A673 (cell line): ENCODE data around the gene LSM10. TPM values are rescaled to one million over a fixed set of nuclear protein-coding genes. Genes with fewer than 3 reads are reported as not detected.

Experiments
- BruUV-seq: library from RNA; stranded (reverse); fragments of 400-500 nt; replicated peaks from 2 replicates; lab custom pipeline; 2021; lab: Mats Ljungman, UMichigan
- CTCF ChIA-PET: fragments of 300-600 bp; sonication (Branson Sonifier 250); formaldehyde crosslinking; loops from one replicate; lab custom pipeline; 2022; ENCODE audit warnings: antibody characterized with exemption; lab: Charles Lee
- POLR2A ChIA-PET: fragments of 300-600 bp; sonication (Branson Sonifier 250); formaldehyde crosslinking; loops from one replicate; lab custom pipeline; 2022; ENCODE audit warnings: antibody characterized with exemption; ENCODE audit not compliant: low non-redundant PET; lab: Charles Lee
- DNase-seq: peaks from one replicate; pipeline ENCODE4 v3.0.0-alpha.2; 2015; ENCODE audit warnings: low spot score
- H3K27ac ChIP-seq: fragments of 200-600 bp; sonication (generic); 2 replicates; pipeline ENCODE4 v1.5.1; 2016; ENCODE audit warnings: mixed run types, low read depth, mild to moderate bottlenecking, mixed read lengths, antibody characterized with exemption, low read length; ENCODE audit not compliant: poor library complexity, severe bottlenecking
- H3K27me3 ChIP-seq: fragments of 200-600 bp; sonication (generic); replicated peaks from 2 replicates; pipeline ENCODE4 v1.6.1; 2017; ENCODE audit warnings: mixed run types, low read depth, mild to moderate bottlenecking, mixed read lengths, antibody characterized with exemption, low read length; ENCODE audit not compliant: insufficient read depth, poor library complexity
- H3K36me3 ChIP-seq: fragments of 200-600 bp; sonication (generic); 2 replicates; pipeline ENCODE4 v1.6.1; 2016; ENCODE audit warnings: mixed run types, mild to moderate bottlenecking, mixed read lengths, antibody characterized with exemption, low read length; ENCODE audit not compliant: insufficient read depth, poor library complexity, severe bottlenecking
- H3K4me1 ChIP-seq: fragments of 200-600 bp; sonication (generic); 2 replicates; pipeline ENCODE4 v1.6.1; 2017; ENCODE audit warnings: mixed run types, mild to moderate bottlenecking, mixed read lengths, antibody characterized with exemption, low read length; ENCODE audit not compliant: insufficient read depth, poor library complexity, severe bottlenecking
- H3K4me3 ChIP-seq: fragments of 200-600 bp; sonication (generic); 2 replicates; pipeline ENCODE4 v1.5.1; 2016; ENCODE audit warnings: low read depth, mixed run types, mild to moderate bottlenecking, mixed read lengths, low read length; ENCODE audit not compliant: poor library complexity, severe bottlenecking
- H3K9me3 ChIP-seq: fragments of 200-600 bp; sonication (generic); 2 replicates; pipeline ENCODE4 v1.6.1; 2016; ENCODE audit warnings: mixed run types, low read depth, mild to moderate bottlenecking, mixed read lengths, antibody characterized with exemption, low read length; ENCODE audit not compliant: poor library complexity, severe bottlenecking
- EZH2 ChIP-seq: fragments of 200-600 bp; sonication (generic); IDR thresholded peaks from 2 replicates; pipeline ENCODE4 v1.6.1; 2017; ENCODE audit warnings: borderline replicate concordance, low read depth, mild to moderate bottlenecking, mixed read lengths, antibody characterized with exemption, low read length; ENCODE audit not compliant: poor library complexity, severe bottlenecking
- intact Hi-C: fragments of 100-400 bp; cut with micrococcal nuclease; formaldehyde crosslinking; loops from one replicate; pipeline ENCODE4 v1.10.0; 2022; ENCODE audit not compliant: unreplicated experiment
- total RNA-seq: library from RNA; stranded (reverse); gene quantifications from 2 replicates; pipeline ENCODE4 v1.2.3, GENCODE V29; 2021
- TF ChIP-seq, protein P1 (sequence below): fragments of 300-800, 200-600 bp; sonication (generic); conservative IDR thresholded peaks from 2 replicates; pipeline ENCODE4 v1.5.1; 2017; ENCODE audit warnings: low read depth, mild to moderate bottlenecking, antibody characterized with exemption, low read length, moderate library complexity, mixed read lengths

The LSM10 gene
- total RNA-seq, 1 experiment from 2014 or later, result 68.0 TPM

DNA sequence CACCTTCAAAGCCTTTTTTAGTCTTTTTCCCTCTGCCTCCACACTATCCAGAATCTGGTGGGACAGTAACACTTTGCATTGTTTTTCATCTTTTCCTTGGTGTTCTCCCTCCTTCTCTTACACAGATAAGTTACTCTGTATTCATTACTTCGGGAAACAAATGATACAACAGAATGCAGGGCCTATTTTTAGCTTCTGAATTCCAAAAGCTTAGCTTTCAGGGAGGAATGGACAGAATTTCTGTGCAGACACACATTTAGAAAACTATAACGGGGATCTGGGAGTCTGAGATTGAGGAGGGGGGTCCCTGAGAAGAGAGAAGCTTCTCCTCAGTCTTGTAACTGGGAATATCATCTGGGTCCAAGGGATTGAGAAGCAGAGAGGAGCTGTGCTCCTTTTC lies 8.4 kb downstream of the LSM10 start:
- BruUV-seq, result no TSS peak
- ChIA-PET CTCF (no interaction called here), POLR2A (interaction anchor here (0.7 kb wide), 1 partner anchor 61 kb away, joined by 6 read pairs; no protein-coding TSS in a partner anchor)
- Histone ChIP-seq H3K9me3 (no peaks in the 10 kb centered on the region), H3K4me1 (peaks cover 23% of the 10 kb centered on the region), H3K36me3 (peaks cover 42% of the 10 kb centered on the region), H3K27me3 (no peaks in the 10 kb centered on the region), H3K27ac (peak overlapping the region; percentile 100), H3K4me3 (no peak overlapping the region)
- intact Hi-C loops, result no loop called here
- no peak for DNase-seq
- TF ChIP-seq EZH2, result no peak
- TF ChIP-seq, protein P1, sequence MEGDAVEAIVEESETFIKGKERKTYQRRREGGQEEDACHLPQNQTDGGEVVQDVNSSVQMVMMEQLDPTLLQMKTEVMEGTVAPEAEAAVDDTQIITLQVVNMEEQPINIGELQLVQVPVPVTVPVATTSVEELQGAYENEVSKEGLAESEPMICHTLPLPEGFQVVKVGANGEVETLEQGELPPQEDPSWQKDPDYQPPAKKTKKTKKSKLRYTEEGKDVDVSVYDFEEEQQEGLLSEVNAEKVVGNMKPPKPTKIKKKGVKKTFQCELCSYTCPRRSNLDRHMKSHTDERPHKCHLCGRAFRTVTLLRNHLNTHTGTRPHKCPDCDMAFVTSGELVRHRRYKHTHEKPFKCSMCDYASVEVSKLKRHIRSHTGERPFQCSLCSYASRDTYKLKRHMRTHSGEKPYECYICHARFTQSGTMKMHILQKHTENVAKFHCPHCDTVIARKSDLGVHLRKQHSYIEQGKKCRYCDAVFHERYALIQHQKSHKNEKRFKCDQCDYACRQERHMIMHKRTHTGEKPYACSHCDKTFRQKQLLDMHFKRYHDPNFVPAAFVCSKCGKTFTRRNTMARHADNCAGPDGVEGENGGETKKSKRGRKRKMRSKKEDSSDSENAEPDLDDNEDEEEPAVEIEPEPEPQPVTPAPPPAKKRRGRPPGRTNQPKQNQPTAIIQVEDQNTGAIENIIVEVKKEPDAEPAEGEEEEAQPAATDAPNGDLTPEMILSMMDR, result no peak

DNA sequence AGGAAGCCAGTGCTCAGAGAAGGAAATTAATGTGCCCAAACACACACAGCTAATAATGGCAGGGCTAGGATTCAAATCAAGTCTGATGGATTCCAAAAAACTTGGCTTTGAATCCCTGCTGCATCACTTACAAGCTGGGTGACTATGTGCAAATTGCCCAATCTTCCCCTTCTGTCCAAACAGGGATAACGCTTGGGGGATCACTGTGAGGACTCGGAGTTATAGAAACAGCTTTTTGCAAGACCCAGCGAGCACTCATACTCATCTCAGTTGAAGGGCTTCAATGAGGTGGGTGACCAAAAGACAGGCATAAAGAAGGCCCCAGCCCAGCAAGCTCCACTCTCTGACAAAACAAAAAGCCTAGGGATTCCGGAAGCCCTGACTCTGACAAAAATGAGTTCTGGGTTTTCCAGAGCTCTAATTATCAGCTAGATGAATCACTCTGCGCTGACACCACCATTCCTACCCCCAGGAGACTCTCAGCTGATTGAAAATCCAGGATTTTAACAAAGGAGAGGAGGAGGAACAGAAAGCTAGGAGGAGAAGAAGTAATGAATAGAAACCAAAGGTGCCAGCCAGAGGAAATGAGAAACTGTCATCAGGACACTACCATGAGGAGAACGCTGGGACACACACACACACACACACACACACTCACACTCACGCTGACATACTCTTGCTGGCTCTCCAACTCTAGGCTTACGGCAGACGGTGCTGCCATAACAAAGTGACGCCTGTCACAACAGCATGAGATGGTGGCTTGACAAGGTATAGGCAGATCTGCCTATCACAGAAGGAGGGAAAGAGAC lies 10.4 kb downstream of the LSM10 start:
- no peaks in the 10 kb centered on the region for H3K9me3 ChIP-seq
- POLR2A ChIA-PET, result interaction anchor here (0.6 to 2.1 kb wide), 3 partner anchors 11 to 110 kb away, joined by 4 to 16 read pairs (median 4); partner anchors contain the start of genes LSM10 and OSCP1
- peaks cover 34% of the 10 kb centered on the region for H3K4me1 ChIP-seq
- no peaks in the 10 kb centered on the region for H3K27me3 ChIP-seq
- peak overlapping the region; percentile 88 for H3K4me3 ChIP-seq
- BruUV-seq, result no TSS peak
- no peak for TF ChIP-seq EZH2
- peak; percentile 81 for DNase-seq
- intact Hi-C loops, result no loop called here
- H3K27ac ChIP-seq, result peak overlapping the region; percentile 100
- peaks cover 25% of the 10 kb centered on the region for H3K36me3 ChIP-seq
- CTCF ChIA-PET, result interaction anchor here (1.3 kb wide), 2 partner anchors 21 to 87 kb away, joined by 3 read pairs; no protein-coding TSS in a partner anchor

GRCh38 chr1:36386265-36387140 lies 11.2 kb downstream of the LSM10 start:
- peaks cover 17% of the 10 kb centered on the region for H3K36me3 ChIP-seq
- H3K27ac ChIP-seq, result peak overlapping the region; percentile 100
- ChIA-PET POLR2A (interaction anchor here (0.6 to 2.1 kb wide), 7 partner anchors 11 to 111 kb away, joined by 3 to 16 read pairs (median 4); partner anchors contain the start of genes LSM10 and OSCP1), CTCF (interaction anchor here (1.3 kb wide), 2 partner anchors 20 to 86 kb away, joined by 3 read pairs; no protein-coding TSS in a partner anchor)
- peak; percentile 99 for DNase-seq
- no peaks in the 10 kb centered on the region for H3K9me3 ChIP-seq
- peaks cover 34% of the 10 kb centered on the region for H3K4me1 ChIP-seq
- H3K4me3 ChIP-seq, result peak overlapping the region; percentile 88
- intact Hi-C loops, result no loop called here
- TSS peak; percentile 78 for BruUV-seq
- no peaks in the 10 kb centered on the region for H3K27me3 ChIP-seq
- no peak for TF ChIP-seq EZH2
- TF ChIP-seq, protein P1, result no peak
